Activated CD8-positive, alpha-beta memory T cell treated with anti-CD3 and anti-CD28 coated beads, Interleukin-2, amount 50 U/mL, for 48 hours (primary cell): ENCODE data around the gene CXCR3.
"Not testable (repeated sequence)": the region's sequence is repeated elsewhere in the genome, so short reads cannot be mapped to it uniquely, and the experiment has no call there.

Experiments
- DNase-seq: peaks from one replicate; pipeline ENCODE4 v3.0.0-alpha.2; 2020

Gene CXCR3

GRCh38 chrX:71609095-71609750 is 9.1 kb downstream of the CXCR3 start:
- no peak for DNase-seq

DNA sequence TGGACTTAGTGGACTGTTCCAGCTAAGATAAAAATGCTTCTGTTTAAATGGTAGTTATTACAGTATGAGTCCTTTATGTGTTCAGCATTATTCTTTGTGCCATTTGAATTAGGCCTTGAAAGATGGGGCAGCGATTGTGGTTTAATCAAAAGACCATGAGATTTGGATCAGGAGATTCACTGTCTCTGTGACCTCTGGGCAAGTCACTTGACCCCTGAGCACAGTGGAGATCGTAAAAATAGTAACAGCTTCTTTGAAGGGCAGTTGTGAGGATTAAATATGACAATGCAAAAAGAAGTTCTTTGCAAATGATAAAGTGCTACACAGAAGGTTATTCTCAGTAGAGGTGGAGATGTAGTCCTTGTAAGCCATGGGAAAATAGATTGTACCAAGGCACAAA is 10.8 kb downstream of the CXCR3 start:
- DNase-seq, result no peak

GRCh38 chrX:71606536-71607216 is 11.6 kb downstream of the CXCR3 start:
- DNase-seq, result no peak

- DNase-seq, result no peak
These were observed 13.3 kb downstream of the CXCR3 start for GRCh38 chrX:71604796-71605568.

DNA sequence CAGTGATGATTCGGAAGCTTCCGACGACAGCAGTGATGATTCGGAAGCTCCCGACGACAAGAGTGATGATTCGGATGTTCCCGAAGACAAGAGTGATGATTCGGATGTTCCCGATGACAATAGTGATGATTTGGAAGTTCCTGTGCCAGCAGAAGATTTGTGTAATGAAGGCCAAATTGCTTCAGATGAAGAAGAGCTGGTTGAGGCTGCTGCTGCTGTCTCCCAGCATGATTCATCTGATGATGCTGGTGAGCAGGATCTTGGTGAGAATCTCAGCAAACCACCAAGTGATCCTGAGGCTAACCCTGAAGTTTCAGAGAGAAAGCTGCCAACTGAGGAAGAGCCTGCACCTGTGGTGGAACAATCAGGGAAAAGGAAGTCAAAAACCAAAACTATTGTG is 14.2 kb downstream of the CXCR3 start:
- DNase-seq, result no peak

DNA sequence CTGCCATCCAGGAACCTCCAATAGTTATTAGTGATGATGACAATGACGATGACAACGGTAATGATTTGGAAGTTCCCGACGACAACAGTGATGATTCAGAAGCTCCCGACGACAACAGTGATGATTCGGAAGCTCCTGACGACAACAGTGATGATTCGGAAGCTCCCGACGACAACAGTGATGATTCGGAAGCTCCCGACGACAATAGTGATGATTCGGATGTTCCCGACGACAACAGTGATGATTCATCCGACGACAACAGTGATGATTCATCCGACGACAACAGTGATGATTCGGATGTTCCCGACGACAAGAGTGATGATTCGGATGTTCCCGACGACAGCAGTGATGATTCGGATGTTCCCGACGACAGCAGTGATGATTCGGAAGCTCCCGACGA is 14.7 kb downstream of the CXCR3 start:
- no peak for DNase-seq

DNA sequence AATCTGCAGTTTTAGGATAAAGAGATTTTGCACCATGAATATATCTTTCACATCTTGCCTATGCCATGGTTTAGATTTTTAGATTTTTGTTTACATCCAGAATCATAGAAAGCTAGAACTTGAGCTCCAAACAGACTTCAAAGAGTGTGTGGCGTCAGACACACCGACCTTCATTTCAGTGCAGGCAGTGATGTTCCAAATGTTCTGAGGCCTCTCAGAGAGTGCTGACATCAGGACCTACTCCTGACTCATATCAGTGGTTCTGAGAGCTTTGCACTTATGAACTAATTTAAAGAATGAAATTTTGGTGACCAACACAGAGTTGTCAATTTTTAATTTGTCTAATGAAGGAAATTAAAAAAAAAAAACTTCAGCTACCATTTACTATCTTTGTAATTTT is 18.3 kb downstream of the CXCR3 start:
- DNase-seq, result no peak

GRCh38 chrX:71593210-71593609 is 25.1 kb downstream of the CXCR3 start:
- not testable (repeated sequence) for DNase-seq

DNA sequence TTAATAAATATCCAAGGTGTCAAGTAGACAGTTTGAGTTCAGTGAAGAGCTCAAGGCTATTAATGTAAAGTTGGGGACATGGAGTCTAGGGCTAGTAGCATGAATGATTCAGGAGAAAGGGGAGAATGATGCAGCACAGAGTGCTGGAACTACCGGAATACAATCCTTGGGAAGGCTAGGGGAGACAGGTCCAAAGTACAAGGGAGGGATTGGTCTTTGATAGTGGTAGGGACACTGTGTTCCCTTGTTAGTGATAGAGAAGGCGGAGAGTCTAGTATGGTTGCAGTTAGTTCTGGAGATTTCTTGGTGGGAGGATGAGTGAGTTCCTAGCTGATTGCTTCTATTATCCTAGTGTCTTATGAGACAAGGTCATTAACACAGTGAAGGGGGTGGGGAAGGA is 31.4 kb downstream of the CXCR3 start:
- no peak for DNase-seq

- no peak for DNase-seq
These were observed 37.1 kb downstream of the CXCR3 start for GRCh38 chrX:71581210-71581609.

DNA sequence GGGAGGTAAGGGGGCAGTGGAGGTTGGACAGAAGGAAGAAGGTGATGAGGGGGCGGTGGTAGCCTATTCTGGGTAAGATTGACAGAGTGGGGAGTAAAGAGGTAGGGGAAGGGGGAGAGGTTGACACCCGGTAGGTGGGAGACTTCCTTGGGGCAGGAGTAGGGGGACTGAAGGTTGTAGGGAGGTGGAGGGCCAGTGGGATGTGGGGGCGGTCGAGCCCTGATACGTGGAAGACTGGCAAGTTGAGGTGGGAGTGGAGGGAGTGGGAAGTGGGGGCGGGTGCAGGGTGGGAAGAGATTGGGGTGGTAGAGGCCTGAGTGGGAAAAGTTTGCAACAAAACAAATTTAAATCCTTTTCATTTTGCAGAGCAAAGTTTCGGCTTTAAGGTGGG is 38.3 kb downstream of the CXCR3 start:
- no peak for DNase-seq

GRCh38 chrX:71579136-71579989 is 38.9 kb downstream of the CXCR3 start:
- DNase-seq, result no peak

- DNase-seq, result no peak
These were observed 39.8 kb downstream of the CXCR3 start, which contains the start of gene GCNA for GRCh38 chrX:71578253-71579135. Gene GCNA, plus strand, starts transcription at chrX:71578437. Its CDS starts 2,385 bp downstream, at chrX:71580822.

DNA sequence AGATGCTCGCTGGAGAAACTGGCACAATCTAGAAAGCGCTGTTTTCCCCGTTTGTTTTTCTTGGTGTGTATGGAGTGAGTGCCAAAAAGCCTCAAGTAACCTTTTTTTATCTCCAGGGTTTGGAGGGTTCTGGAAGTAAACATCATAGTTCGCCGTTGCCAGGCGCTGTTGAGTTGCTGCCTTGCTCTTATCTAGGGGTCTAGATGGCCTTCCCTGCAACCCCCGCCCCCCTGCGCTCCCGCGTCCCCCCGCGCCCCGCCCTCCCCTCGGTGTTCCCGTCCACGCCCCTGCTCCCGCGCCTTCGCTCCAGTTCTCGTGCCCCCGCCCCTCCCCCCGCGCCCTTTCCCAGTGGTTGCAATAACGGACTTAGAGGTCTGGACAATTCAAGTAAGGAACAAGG is 40.6 kb downstream of the CXCR3 start:
- DNase-seq, result no peak

- DNase-seq, result no peak
These were observed 44.7 kb downstream of the CXCR3 start for GRCh38 chrX:71573590-71573989.

DNA sequence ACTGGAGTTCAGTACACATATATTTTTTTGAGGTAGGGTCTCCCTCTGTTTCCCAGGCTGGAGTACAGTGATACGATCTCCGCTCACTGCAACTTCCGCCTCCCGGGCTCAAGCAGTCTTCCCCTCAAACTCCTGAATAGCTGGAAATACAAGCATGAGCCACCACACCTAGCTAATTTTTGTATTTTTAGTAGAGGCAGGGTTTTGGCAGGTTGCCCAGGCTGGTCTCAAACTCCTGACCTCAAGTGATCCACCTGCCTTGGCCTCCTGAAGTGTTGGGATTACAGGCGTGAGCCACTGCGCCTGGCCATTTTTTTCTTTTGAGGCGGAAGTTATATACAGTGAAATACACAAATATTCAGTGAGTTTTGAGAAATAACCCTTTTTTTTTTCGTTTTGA is 46.9 kb downstream of the CXCR3 start:
- not testable (repeated sequence) for DNase-seq
